Heart left ventricle (tissue), 13 donors: Measurements from ENCODE around the gene GIMAP1.

Source experiments
- POLR2A ChIP-seq, 2 donors: fragments of 450-650 bp; IDR thresholded peaks; one replicate each; pipeline ENCODE4 v1.6.1; 2017; ENCODE audit warnings: antibody characterized with exemption in 2 of 2, mild to moderate bottlenecking in 2 of 2, moderate library complexity in 2 of 2
- TF ChIP-seq, protein P1 (sequence below), 12 donors: fragments of 200-600 bp; sonication (generic) in 4 of 12; IDR thresholded peaks; one replicate each; pipeline versions ENCODE4 v1.5.0 to v1.8.0; 2018 to 2022; ENCODE audit warnings: antibody characterized with exemption in 12 of 12, mild to moderate bottlenecking in 5 of 12
- donor health status: ischemic (EF 13 %, LVEDD 7.1; RV severe dilation, severe dysfunction).
- donor health status: DM: no; HTN: yes; CAD: no.
- donor health status: DM: no; HTN: no; CAD: no.
- donor health status: ischemic (EF 25% LVEDD 6.9; RV normal size, moderate dysfunction).
- donor health status: ischemic (EF 25% LVEDD 5.7; RV mildly dilated, moderate dysfunction).
- donor health status: ischemic (EF 35%, LVEDD 5.7; RV mildly dilated, moderate dysfunction).
- donor health status: nonischemic (EF 11% LVEDD 7.7; RV severe dilation, severe dysfunction).
- donor health status: DM: yes; HTN: yes; CAD: no.
- donor health status: PGD.
- donor health status: ischemic (EF 29% LVEDD 5.4; RV normal size, mild dysfunction).
- donor health status: nonischemic (EF 23%, LVEDD 6.1; RV moderate dilation, normal function).

- TF ChIP-seq, protein P1, sequence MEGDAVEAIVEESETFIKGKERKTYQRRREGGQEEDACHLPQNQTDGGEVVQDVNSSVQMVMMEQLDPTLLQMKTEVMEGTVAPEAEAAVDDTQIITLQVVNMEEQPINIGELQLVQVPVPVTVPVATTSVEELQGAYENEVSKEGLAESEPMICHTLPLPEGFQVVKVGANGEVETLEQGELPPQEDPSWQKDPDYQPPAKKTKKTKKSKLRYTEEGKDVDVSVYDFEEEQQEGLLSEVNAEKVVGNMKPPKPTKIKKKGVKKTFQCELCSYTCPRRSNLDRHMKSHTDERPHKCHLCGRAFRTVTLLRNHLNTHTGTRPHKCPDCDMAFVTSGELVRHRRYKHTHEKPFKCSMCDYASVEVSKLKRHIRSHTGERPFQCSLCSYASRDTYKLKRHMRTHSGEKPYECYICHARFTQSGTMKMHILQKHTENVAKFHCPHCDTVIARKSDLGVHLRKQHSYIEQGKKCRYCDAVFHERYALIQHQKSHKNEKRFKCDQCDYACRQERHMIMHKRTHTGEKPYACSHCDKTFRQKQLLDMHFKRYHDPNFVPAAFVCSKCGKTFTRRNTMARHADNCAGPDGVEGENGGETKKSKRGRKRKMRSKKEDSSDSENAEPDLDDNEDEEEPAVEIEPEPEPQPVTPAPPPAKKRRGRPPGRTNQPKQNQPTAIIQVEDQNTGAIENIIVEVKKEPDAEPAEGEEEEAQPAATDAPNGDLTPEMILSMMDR (IDR thresholded peaks at IDR 0.05), result no peak
- no peak for TF ChIP-seq POLR2A (IDR thresholded peaks at IDR 0.05)
Measured at GRCh38 chr7:150755473-150756099, 39.2 kb downstream of the GIMAP1 start.
